ENCODE results near the gene MYD88.
"Not testable (repeated sequence)": the region's sequence is repeated elsewhere in the genome, so short reads cannot be mapped to it uniquely, and the experiment has no call there.

MYD88 gene

GRCh38 chr3:38127611-38128302 is 10.7 kb upstream of the MYD88 start:
- DNase-seq, result no peak

DNA sequence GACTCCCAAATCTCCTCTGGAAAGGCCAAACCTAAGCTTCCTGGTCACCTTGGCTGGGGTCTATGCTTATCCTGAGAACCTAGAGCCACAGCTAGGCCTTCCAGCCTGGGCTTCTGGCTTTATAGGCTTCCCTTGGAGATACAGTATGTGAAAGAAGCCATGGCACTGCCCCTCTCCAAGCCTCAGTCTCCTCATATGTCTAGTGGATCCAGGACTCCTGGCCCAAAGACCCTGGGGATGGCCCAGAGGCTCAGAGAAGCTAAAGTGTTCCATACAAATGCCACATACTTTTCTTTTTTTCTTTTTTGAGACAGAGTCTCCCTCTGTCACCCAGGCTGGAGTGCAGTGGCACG is 10.2 kb upstream of the MYD88 start:
- DNase-seq, result no peak

DNA sequence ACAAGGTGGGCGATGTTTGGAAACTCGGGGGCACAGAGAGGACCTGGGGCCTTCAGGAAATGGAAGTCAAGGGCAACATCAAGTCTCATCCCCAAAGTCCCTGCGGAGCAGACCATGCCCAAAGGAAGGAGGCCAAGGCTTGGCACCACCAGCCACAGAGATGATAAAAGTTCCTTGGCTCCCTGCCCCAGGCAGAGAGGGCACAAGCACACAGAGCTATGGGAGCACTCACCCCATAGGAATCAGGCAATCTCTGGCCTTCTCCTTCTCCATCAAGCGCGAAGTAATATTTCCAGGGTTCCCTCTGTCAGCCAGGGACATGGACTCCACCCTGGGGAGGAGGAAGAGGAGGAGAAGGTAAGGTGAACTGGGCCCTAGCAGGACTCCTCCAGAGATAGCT is 9.4 kb upstream of the MYD88 start:
- DNase-seq, result no peak

DNA sequence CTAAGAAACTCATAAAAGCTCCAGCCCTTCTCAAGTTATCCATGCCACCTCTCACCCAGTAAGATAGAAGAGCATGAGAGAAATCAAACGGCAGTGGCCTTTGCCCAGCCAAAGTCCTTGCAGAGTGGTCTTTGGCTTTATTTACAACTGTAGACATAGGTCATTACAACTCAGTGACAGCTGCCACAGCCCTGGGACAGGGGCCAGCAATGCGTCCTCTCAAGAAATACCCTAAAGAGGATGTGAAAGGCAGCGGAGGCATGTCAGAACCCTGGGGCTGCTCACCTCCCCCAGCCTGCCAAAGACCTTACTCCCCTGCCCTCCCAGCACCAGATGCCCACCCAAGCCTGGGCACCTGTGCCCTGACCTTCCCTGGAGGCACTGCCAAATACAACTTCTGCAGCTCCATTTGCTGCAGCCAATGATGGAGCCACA is 7.8 kb upstream of the MYD88 start:
- DNase-seq, result no peak

GRCh38 chr3:38131621-38132369 is 6.7 kb upstream of the MYD88 start:
- no peak for DNase-seq

DNA sequence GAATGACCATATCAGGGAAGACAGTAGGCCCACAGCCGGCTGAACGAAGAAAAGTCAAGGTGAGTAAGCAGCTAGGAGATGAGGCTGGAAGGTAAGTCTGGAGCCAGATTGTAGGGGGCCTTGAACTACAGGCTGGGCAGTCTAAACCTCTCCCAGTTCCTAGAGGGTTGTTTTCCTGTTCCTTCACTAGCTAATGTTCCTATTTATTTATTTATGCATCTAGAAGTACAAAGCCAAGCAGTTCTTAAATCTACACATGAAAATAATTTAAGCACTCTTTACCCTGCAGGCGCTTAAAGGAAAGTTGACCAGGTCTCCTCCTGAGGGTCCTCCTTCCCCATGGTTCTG is 5.3 kb upstream of the MYD88 start:
- DNase-seq, result no peak

GRCh38 chr3:38133557-38134405 is 4.7 kb upstream of the MYD88 start:
- DNase-seq, result no peak

- not testable (repeated sequence) for DNase-seq
These were observed 3.8 kb upstream of the MYD88 start for GRCh38 chr3:38134517-38135143.

- not testable (repeated sequence) for DNase-seq
These were observed 2.7 kb upstream of the MYD88 start for GRCh38 chr3:38135621-38136277.

DNA sequence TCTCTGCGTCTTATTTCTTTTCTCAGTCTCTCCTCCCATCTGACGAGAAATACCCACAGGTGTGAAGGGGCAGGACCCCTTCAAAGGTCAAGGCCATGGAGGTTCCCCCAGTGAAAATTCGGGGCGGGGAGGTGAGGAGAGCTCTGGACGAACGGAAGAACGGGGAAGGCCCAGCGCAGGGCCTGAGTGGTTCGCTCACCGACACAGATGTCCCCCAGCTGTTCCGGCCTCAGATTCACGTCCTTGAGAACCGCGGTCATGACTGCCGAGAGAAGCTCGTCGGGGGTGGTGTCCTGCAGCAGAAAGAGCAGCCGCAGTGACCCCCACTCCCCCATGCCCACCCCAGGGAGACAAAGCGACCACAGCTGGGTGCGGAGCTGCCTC is 2.1 kb upstream of the MYD88 start:
- no peak for DNase-seq

GRCh38 chr3:38136777-38137614 is 1.5 kb upstream of the MYD88 start, which contains the start of gene ACAA1:
Gene ACAA1 (minus strand): TSS chr3:38137127. CDS start chr3:38137035, 92 bp downstream.
- peak; percentile 95 for DNase-seq

GRCh38 chr3:38137615-38138348 is 679 bp upstream of the MYD88 start:
- no peak for DNase-seq

DNA sequence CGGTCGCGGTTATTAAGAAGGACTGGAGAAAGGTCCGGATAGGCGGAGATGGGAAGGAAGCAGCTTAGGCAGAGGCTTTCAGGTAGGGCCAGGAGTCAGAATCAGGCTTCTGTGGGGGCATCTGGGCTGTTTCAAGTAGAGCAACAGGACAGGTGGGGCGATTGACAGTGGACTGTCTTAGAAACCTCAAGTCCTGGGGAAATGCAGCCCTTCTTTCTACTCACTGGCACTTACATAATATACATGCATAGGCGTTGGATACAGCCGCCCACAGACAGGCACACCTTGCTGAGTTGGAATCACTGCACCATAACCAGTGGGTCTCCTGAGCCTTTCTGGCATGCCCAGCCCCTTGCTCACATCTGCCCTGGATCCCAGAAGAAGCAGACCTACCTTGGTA is 730 bp downstream of the MYD88 start:
- no peak for DNase-seq

- no peak for DNase-seq
These were observed 1.2 kb downstream of the MYD88 start for GRCh38 chr3:38139652-38140051.

- DNase-seq, result no peak
These were observed 2.1 kb downstream of the MYD88 start for GRCh38 chr3:38140326-38141172.

DNA sequence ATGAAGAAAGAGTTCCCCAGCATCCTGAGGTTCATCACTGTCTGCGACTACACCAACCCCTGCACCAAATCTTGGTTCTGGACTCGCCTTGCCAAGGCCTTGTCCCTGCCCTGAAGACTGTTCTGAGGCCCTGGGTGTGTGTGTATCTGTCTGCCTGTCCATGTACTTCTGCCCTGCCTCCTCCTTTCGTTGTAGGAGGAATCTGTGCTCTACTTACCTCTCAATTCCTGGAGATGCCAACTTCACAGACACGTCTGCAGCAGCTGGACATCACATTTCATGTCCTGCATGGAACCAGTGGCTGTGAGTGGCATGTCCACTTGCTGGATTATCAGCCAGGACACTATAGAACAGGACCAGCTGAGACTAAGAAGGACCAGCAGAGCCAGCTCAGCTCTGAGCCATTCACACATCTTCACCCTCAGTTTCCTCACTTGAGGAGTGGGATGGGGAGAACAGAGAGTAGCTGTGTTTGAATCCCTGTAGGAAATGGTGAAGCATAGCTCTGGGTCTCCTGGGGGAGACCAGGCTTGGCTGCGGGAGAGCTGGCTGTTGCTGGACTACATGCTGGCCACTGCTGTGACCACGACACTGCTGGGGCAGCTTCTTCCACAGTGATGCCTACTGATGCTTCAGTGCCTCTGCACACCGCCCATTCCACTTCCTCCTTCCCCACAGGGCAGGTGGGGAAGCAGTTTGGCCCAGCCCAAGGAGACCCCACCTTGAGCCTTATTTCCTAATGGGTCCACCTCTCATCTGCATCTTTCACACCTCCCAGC is 2.9 kb downstream of the MYD88 start:
- no peak for DNase-seq

- DNase-seq, result no peak
These were observed 3.5 kb downstream of the MYD88 start for GRCh38 chr3:38141952-38142273.

- no peak for DNase-seq
These were observed 4.5 kb downstream of the MYD88 start for GRCh38 chr3:38142959-38143358.

- DNase-seq, result no peak
These were observed 5.0 kb downstream of the MYD88 start for GRCh38 chr3:38143511-38143910.
